Measurements from ENCODE around the gene LSAMP.
"Not testable (repeated sequence)": the region's sequence is repeated elsewhere in the genome, so short reads cannot be mapped to it uniquely, and the experiment has no call there.

The LSAMP gene

DNA sequence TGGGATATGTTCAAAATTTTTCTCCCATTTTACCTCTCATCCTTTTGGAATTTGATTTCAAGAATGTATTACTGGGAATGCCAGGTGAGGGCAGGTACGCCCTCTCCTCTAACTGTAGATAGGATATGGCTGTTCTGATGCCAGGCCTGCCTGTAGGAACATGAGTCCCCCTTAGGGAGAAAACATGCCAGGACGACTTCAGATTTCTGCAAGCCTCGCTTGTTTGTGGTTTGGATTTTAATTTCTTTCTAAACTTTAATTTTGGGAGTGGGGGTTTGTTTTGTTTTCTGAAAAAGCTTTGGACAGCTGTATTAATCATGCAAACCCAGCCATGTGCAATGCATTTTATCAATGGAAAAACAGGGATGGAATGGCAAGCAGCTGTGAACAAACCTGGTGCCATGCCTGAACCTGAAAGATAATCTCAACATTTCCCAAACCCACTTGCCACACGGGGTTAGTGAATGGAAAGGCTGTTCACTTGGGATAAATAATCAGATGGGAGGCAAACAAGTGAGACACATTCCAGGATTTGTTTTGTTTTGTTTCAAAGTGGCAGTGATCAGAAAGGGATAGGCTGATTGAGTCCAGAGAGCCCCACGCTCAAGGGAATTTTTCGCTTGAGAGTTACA lies 614.4 kb downstream of the LSAMP start:
- no peak for DNase-seq

DNA sequence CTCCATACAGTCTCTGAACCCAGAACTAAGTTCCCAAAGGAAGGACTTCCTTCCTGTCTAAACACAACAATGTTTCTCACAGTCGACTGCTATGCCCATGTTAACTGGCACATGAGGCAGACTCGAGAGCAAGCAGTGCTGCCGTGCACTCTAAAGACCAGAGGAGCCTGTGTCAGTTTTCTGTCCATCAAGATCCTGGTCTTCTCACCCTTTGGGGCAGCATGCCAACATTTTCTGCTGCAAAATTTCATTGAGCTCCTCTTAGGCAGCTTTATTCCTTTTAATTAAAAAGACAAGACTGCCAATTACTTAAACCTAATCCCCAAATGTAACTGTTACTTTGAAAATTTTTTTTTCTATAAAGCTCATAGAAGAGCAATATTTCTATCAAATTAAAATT lies 616.9 kb downstream of the LSAMP start:
- no peak for DNase-seq

DNA sequence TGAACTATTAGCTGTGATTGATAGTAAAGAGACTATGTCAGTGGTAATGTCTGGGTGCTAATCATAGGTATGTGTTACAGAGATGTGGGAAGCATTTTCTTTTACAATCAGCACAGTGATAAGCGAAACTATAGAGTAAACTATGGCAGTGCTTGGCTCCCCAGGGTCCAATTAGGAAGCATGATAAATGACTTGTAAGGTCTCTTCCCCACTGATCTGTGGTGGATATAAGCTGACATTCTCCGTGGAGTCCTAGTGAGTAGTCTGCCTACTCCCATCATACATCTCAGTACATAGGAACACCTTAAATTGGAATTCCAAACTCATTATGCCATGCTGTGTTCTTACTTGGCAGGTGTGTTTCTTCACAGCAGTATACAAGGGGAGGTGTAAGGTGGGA lies 617.8 kb downstream of the LSAMP start:
- no peak for DNase-seq

DNA sequence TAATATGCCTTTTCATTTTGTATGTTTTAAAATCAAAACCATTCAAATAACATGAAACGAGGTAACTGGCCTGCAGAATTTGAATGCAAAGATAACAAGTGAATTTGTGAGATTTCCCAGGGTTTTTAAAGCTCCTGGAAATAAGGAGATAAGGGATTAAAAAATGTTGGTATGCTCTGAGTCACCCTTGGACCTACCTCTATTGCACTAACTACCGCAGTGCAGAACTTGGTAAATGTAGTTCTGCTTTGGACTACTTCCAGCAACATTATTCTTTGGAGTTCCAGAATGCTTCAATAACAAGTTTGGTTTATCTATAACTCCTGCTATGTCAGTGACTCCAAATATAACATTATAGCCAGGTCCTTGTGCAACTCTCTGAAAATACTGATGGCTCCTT lies 620.2 kb downstream of the LSAMP start:
- peak; percentile 74 for DNase-seq

DNA sequence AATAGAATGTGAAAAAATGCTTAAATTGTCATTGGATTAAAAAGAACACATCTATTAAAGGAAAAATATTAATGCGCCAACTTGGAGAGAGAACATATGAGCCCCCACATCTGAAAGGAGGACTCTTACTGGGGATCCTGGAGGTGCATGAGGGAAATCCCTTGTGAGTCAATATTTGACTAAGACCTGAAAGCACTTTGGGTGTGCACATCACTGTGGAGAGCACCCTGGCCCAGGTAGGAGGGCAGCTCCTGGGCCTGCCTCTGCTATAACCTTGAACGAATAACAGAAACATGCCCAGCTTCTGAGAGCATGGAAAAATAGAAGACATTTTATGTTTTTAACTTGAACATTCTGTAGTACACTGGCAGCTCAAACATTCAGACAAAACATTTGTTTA lies 622.2 kb downstream of the LSAMP start:
- no peak for DNase-seq

DNA sequence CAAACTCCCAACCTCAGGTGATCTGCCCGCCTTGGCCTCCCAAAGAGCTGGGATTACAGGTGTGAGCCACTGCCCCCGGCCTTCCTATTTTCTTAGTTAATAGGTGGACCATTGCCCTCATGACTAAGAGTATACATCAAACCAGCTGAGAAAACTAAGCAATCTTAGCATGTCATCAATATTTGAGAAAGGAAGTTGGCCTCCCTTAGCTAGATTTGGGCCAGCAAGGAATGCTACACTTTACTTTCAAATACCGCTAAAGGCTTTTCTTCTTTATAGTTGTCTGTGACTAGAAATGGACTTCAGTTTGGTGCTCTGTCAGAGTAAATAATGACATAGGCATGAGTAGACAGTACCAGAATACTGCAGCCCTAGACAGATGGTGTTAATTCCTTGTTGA lies 622.7 kb downstream of the LSAMP start:
- no peak for DNase-seq

DNA sequence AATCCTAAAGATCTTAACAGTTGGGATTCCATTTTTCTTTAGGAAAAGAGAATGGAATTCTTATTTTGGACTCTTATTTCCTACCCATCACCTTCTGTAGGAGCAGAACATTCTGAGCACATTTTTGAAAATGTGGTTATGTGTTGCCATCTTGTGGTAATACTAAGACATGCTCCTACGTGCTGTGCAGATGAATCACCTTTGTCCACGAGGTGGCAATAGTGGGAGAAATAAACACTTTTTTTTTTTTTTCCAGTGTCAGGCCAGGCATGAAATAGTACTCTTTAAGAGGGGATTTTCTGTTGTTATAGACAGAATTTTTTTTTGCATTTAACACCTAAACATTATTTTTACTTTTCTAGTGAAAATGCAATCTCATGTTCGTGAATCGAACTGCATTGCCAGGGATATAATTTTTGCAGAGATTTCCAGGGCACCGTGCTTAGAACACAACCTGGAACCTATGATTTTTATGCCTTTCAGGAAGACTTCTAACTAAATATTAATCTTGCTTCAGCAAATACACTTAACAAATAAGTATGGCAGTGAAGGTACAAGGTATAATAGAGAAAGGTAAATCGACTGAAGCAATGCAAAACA lies 625.4 kb downstream of the LSAMP start:
- peak; percentile 82 for DNase-seq

DNA sequence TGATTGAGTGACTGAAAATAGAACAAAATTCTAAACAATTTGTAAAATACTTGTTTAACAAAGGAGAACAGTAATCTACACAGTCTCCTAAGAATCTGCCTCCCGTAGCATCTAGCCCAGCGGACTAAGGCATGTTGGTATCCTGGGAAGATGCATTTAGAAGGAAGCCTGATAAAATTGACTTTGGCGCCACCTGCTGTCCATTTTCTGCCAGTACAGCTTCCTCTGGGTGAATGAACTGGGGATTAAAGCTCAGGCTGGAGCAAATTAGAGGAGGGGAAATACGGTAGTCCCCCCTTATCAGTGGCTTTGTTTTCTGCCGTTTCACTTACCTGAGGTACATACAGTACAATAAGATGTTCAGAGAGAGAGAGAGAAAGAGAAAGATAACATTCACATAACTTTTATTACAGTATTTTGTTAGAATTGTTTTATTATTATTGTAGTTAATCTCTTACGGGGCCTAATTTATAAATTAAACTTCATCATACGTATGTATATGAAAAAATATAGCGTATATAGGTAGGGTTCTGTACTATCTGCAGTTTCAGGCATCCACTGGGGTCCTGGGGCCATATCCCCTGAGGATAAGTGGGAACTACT lies 630.4 kb downstream of the LSAMP start:
- DNase-seq: peak; percentile 75

DNA sequence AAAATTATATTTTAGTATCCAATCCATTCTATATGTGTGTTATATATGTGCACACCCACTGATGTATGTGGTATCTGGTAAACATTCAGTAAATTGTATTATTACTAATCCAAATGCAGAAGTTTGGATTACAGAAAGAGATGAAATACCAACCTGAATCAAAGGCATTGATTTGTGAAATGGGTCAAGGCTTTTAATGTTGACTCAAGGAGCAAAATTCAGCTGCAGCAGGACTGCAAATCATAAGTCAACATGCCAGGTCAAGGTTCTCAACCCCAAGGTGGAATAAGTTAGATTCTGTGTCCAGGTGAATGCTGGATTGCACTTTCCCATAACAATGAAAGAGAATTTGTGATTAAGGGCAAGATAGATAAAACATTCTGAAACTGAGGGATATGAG lies 631.3 kb downstream of the LSAMP start:
- no peak for DNase-seq

DNA sequence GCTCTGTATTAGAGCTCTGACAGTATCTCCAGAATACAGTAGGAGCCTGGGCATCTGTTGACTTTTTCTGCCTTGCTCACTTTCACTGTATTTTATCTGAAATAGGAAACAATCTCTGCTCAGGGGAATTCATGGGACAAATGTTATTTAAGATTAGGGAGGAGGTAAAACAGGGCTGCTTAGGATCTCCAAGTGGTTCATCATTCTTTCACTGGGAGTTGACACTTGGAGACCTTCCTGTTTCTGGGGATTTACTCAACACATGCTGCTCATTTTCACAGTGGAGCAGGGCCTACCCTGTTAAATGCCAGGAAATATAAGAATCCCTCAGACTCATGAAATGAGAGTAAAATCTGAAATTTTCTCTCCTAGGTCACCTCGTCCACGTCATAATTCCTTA lies 636.5 kb downstream of the LSAMP start:
- DNase-seq: no peak

DNA sequence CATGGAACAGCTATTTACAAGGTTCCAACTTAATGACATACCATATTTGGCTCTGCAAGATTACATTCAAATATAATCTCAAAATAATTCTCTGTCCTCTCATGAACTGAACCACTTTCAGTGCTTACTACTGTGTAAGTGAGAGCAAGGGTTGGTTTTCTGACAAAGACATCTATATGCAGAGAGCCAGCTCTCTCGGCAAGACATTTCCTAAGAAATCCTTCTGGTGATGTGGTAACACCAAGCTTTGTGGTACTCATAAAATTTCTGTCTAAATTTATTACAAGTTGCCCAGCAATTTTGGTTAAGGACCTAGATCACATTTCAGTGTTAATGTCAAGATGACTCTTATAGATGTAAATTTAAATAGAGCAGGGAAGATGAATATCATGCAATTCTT lies 637.0 kb downstream of the LSAMP start:
- no peak for DNase-seq

DNA sequence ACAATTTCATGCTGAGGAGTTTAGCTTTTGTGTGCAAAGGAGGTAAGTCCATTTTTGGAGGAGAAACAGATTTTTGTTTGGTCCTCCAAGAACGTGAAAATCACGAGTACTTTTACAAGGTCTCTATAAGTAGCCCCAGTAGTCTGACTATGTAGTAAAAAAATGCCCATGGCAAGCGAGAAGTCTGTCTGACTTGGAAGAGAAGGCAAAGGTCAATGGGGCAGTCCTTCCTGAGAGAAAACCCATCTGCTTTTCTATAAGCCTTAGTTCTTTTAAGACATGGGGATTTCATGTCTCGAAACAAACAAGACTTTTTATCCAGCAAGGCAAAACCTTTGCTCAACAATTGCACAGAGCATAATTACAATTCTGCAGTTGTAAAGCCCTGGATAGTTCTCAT lies 638.8 kb downstream of the LSAMP start:
- no peak for DNase-seq

DNA sequence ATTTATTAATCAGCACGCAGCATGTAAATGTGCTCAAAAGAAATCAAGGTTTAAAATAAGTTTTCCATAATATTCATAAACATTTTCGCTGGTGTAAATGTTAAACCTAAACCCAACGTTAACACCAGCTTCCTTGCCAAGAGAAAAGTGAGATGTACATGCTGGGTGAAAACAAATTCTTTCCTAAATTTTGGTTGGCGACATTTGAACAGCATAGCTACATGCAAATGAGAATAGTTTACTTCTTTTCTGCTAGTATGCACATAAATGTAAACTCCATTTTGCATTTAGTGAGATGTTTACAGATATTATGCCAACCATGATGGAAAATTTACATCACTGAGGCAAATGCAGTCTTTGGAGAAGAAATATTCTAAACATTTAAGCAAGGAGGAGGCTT lies 639.8 kb downstream of the LSAMP start:
- DNase-seq: no peak

DNA sequence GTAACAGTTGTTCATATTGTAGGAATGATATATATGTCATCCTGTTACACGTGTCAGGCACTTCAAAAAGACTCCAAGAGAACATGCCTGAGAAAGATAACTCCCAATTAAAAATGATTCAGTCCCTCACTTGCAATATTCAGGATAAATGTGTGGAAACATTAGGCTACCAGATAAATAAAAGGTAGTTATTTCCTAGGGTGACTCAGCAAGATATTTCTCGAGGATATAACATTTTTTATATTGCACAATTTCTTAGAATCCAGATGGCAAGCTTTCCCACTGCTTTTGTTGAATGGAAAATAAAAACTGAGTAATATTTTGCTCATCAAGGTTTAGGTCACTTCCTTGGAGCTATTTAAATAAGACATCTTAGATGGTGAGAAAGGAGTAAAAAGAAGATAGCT lies 640.6 kb downstream of the LSAMP start:
- peak; percentile 92 for DNase-seq

DNA sequence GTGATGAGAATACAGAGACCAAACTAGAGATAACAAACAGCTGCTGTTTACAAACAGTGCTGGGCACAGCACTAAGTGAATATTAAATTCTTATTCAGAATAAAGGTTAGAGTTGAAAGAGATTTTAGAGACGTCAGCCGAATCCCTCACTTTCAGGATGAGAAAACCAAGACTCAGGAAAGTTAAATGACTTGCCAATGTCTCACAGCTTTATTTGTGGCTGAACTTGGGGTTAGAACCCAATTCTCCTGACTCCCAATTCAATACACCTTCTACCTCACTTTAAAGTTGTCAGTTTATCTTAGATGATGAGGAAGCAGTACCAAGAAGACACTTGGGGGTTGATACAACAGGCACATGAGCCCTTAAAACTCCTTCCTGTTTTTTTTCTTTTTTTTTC lies 641.1 kb downstream of the LSAMP start:
- DNase-seq: no peak

DNA sequence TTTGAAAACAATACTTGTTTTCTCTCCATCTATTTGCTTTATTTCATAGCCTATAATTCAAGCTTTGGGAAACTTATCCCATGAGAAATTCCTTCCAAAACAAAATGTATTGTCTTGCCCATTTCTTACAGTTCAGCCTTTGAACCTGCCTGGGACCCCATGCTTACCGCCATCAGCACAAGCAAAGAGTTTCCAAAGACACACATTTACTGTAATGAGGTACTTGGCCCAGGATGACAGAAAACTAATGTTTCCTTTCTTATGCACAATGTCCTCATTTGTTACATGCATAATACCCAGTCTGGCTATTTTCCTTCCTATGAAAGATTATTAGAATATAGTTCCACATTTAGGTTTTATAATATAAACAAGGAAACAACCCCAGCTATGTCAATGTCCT lies 641.6 kb downstream of the LSAMP start:
- no peak for DNase-seq

DNA sequence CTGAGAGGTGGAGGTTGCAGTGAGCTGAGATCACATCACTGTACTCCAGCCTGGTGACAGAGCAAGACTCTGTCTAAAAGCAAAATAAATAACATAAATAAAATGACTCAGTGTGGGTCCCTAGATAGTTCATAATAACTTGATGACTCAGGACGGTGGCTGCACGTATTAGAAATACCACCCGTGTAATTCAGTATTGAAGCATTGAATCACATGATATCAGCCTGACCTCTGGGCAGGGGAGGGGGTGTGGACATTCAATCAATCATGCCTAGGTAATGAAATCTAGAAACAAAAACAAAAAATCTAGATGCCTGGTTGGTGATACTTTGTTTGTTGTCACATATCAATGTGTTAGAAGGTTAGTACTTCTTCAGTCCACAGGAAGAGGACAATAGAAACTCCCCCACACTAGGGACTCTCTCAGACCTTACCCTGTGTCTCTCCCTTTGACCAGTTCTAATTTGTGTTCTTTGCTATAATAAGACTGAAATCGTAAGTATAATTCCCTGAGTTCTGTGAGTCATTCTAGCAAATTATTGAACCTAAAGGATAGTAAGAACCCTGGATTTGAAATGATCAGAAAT lies 644.7 kb downstream of the LSAMP start:
- peak; percentile 87 for DNase-seq

DNA sequence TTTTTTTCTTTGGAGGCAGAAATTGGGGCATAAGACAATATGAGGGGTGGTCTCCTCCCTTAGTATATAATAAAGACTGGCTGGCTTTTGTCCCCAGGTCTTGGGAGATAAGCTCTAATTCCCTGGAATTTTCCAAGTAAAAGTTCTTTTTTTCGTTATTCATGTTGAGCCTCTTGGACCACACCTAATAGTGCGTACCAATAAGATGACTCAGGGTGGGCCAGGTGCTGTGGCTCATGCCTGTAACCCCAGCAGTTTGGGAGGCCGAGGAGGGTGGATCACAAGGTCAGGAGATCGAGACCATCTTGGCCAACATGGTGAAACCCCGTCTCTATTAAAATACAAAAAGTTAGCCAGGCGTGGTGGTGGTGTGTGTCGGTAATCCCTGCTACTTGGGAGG lies 645.2 kb downstream of the LSAMP start:
- DNase-seq: not testable (repeated sequence)

DNA sequence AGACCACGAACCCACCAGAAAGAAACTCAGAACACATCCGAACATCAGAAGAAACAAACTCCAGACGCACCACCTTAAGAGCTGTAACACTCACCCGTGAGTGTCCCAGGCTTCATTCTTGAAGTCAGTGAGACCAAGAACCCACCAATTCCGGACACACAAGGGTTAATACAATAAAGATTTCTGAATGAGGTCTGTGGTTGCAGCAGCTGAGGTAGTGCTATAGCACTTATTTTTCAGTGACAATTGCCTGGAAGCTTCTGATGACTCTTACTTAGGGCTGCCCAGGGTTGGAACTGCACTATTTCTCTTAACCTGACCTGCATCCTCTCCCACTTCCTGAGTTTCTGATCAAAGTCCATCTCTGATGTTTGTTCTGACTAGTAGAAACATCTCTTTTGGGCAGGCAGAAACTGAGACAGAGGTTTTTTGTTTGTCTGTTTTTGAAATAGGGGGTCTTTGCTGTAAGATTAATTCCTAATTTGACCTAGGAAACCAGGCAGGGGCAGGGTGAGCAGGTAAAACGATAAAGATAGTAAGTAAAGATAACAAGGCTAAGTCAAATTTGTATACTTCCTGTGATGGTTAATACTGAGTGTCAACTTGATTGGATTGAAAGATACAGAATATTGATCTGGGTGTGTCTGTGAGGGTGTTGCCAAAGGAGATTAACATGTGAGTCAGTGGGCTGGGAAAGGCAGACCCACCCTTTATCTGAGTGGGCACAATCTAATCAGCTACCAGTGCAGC lies 652.9 kb downstream of the LSAMP start:
- DNase-seq: peak; percentile 72

DNA sequence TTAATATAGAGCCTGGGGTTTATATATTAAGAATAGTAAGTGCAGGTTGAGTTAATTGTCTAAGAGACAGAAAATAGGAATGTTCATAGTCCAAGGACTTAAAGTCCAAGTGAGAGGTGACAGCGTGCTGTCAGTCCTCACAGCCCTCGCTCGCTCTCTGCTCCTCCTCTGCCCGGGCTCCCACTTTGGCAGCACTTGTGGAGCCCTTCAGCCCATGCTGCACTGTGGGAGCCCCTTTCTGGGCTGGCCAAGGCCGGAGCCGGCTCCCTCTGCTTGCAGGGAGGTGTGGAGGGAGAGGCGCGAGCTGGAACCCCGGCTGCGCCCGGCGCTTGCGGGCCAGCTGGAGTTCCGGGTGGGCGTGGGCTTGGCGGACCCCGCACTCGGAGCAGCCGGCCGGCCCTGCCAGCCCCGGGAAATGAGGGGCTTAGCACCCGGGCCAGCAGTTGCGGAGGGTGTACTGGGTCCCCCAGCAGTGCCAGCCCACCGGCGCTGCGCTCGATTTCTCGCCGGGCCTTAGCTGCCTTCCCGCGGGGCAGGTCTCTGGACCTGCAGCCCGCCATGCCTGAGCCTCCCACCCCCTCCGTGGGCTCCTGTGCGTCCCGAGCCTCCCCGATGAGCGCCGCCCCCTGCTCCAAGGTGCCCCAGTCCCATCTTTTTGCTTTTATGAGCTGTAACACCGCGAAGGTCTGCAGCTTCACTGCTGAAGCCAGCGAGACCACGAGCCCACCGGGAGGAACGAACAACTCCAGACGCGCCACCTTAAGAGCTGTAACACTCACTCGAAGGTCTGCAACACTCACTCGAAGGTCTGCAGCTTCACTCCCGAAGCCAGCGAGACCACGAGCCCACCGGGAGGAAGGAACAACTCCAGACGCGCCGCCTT lies 653.8 kb downstream of the LSAMP start:
- DNase-seq: not testable (repeated sequence)

DNA sequence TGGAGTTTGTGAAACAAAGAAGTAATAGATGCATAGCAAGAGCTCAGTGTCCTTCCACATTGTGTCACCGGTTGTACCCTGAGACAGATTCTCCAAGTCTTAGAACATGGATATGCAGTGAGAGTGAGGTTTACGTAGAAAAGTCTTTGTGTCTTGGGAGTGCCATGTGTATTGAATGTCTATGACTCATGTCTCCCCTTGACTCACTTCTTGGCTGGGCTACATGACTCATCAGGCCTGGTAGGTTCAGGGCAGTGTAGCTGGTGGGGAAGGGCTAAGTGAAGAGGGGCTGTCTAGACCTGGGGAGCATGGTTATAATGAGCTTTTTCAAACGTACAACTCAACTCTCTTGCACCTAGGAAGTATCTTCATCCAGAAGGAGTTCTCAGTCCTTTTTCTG lies 654.5 kb downstream of the LSAMP start:
- DNase-seq: peak; percentile 98

DNA sequence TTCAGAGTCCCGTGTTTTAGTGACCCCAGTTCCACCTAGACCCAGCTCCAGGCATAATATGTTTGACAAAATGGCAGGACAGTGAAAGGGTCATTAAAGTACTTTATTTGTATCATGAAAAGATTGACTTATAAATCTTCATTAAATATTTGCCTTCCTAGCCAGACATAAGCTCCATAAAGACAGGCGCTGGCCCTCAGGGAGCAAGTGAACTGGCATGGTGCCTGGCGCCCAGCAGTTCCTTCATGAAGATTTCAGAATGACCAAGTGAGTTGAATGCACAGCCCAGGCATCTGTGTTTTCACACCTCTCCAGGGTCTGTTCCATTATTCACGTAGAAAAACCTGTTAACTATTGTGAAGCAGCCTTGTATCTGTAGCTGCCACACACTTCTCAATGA lies 655.8 kb downstream of the LSAMP start:
- no peak for DNase-seq

All from fibroblast of skin of right biceps (primary cell).